ENCODE data around the gene PTPN11. TPM values are rescaled to one million over a fixed set of nuclear protein-coding genes. Genes with fewer than 3 reads are reported as not detected.
A peak's percentile ranks its signal among the peaks of the same experiment; 100 is the strongest.

Gene PTPN11
- total RNA-seq, 2 donors from 2014 or later, result 95.0 to 119 TPM

DNA sequence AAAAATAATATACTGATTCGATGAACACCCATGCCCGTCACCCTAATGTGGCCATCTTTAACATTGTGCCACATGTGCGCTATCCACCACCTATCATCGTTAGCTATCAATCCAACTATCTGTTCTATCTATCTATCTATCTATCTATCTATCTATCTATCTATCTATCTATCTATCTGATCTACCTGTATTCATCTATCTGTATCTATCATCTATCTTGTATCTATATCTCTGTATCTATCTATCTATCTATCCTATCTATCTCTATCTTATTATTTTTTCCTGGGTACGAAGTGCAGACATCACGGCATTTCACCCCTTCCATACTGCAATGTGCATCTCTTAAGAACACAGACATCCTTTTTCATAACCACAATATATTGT is 106.7 kb downstream of the PTPN11 start:
- H3K4me3 Mint-ChIP-seq, result no peak overlapping the region
- no peaks in the 10 kb centered on the region for H3K9me3 Mint-ChIP-seq
- no peaks in the 10 kb centered on the region for H3K4me1 Mint-ChIP-seq
- no peak for ATAC-seq (replicated peaks)
- H3K36me3 Mint-ChIP-seq (ENCODE audit: low read depth), result no peaks in the 10 kb centered on the region
- no peaks in the 10 kb centered on the region for H3K27me3 Mint-ChIP-seq
- H3K27ac Mint-ChIP-seq, result no peak overlapping the region

DNA sequence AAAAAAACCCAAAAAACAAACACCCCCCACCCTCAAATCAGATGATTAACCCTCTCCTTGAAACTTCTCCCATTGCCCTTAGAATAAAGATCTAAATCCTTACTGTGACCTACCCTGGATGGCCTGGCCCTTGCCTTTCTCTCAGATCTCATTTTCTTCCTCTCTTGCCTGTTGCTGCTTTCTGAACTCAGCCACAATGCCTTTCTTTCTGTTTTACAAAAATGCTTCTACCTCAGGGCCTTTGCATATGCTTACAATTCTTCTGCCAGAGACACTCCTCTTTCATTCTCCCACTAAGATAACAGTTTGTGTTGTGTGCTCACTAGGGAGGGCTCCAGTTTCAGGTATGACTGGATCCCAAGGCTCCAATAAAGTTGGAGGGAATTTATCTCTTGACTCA is 108.3 kb downstream of the PTPN11 start:
- Mint-ChIP-seq H3K36me3 (ENCODE audit: low read depth) (no peaks in the 10 kb centered on the region), H3K9me3 (no peaks in the 10 kb centered on the region), H3K4me3 (no peak overlapping the region), H3K27ac (no peak overlapping the region), H3K27me3 (no peaks in the 10 kb centered on the region), H3K4me1 (no peaks in the 10 kb centered on the region)
- ATAC-seq (replicated peaks), result no peak

DNA sequence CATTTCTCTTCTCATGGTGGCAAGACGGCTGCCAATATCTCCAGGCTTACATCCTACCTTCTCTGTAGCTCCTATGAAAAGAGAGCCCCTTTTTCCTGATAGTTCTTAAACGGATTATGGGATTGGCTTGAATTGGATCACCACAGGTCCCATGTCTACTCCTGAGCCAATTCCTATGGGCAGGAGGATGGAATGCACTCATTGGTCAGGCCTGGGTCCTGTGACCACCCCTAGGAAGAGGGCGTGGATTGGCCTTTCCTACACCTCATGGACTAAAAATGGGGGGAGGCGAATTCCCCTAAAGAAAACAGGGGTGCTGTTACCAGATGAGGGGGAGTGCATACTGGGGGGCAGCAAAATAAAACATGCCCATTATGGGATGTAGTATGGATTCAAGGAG is 108.8 kb downstream of the PTPN11 start:
- Mint-ChIP-seq H3K36me3 (ENCODE audit: low read depth) (no peaks in the 10 kb centered on the region), H3K27me3 (no peaks in the 10 kb centered on the region), H3K4me3 (no peak overlapping the region), H3K4me1 (no peaks in the 10 kb centered on the region), H3K9me3 (no peaks in the 10 kb centered on the region), H3K27ac (no peak overlapping the region)
- ATAC-seq (replicated peaks), result no peak

DNA sequence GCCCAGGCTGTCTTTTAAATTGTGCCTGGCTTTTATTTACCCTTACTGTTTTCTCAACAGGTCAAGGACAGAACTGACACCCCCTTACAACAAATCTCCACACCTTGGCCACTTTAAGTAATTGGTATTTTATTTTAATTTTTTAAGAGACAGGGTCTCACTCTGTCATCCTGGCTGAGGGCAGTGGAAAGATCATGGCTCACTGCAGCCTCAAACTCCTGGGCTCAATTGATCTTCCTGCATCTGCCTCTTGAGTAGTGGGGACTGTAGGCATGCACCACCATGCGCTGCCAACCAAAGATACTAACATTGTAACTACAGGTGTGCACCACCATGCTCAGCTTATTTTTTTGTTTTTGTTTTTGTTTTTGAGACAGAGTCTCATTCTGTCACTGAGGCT is 109.8 kb downstream of the PTPN11 start:
- Mint-ChIP-seq H3K9me3 (no peaks in the 10 kb centered on the region), H3K27me3 (no peaks in the 10 kb centered on the region), H3K4me1 (no peaks in the 10 kb centered on the region), H3K36me3 (ENCODE audit: low read depth) (no peaks in the 10 kb centered on the region), H3K27ac (no peak overlapping the region), H3K4me3 (no peak overlapping the region)
- no peak for ATAC-seq (replicated peaks)

DNA sequence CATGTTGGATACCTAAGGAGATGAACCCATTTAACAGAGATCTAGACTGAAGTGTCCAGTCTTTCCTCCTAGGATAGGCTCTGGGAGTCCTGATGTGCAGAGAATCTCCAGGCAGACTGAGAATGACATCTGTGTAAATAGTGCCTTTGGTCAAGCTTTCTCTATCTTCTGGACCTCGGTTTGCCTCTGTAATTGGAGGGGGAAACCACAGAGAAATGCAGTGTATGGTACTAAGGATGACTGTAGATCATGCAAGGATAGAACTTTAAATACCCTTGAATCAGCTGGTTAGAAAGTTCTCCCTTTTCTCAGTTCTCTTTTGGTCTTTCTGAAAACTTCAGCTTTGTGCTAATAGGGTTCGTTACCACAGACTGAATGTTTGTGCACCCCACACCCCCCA is 112.2 kb downstream of the PTPN11 start:
- no peak for ATAC-seq (replicated peaks)
- no peaks in the 10 kb centered on the region for H3K4me1 Mint-ChIP-seq
- no peaks in the 10 kb centered on the region for H3K9me3 Mint-ChIP-seq
- H3K27ac Mint-ChIP-seq, result no peak overlapping the region
- peaks cover 7% of the 10 kb centered on the region for H3K27me3 Mint-ChIP-seq
- no peak overlapping the region for H3K4me3 Mint-ChIP-seq
- no peaks in the 10 kb centered on the region for H3K36me3 Mint-ChIP-seq (ENCODE audit: low read depth)

DNA sequence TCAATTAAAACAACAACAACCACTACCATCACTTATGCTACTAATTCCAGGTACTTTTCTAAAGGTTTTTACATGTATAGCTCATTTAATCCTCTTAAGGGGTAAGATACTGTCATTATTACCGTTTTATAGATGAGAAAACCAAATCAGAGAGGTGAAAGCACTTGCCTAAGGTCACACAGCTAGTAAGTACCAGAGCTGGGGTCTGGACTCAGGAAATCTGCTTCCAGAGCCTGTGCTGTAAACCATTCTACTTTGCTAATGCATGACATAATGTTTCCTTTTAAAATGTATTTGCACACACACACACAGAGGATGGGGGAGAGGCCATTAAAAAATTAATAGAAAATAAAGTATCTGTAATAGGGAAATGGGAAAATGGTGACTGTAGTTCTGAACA is 113.4 kb downstream of the PTPN11 start:
- peaks cover 7% of the 10 kb centered on the region for H3K27me3 Mint-ChIP-seq
- no peaks in the 10 kb centered on the region for H3K4me1 Mint-ChIP-seq
- no peaks in the 10 kb centered on the region for H3K36me3 Mint-ChIP-seq (ENCODE audit: low read depth)
- H3K27ac Mint-ChIP-seq, result no peak overlapping the region
- H3K4me3 Mint-ChIP-seq, result no peak overlapping the region
- H3K9me3 Mint-ChIP-seq, result no peaks in the 10 kb centered on the region
- ATAC-seq (replicated peaks), result no peak

DNA sequence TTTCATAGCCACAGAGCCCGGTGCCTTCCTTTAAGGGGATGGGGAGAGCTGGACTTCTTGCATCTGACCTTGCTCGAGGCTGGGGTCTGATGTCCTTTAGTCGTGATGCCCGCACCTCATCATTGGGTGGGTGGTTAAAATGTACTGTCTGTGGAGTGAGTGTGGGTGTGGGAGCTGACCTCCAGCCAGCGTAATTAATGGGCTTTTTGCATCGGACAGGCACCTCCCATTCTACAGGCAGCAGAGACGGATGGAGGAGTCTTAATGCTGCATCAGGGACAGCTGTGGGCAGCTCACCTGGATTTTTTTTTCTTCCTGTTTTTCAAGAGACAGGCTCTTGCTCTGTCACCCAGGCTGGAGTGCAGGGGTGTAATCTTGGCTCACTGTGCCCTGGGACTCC is 114.8 kb downstream of the PTPN11 start:
- Mint-ChIP-seq H3K27me3 (peaks cover 7% of the 10 kb centered on the region), H3K36me3 (ENCODE audit: low read depth) (no peaks in the 10 kb centered on the region), H3K4me3 (no peak overlapping the region), H3K27ac (no peak overlapping the region), H3K9me3 (no peaks in the 10 kb centered on the region), H3K4me1 (no peaks in the 10 kb centered on the region)
- no peak for ATAC-seq (replicated peaks)

DNA sequence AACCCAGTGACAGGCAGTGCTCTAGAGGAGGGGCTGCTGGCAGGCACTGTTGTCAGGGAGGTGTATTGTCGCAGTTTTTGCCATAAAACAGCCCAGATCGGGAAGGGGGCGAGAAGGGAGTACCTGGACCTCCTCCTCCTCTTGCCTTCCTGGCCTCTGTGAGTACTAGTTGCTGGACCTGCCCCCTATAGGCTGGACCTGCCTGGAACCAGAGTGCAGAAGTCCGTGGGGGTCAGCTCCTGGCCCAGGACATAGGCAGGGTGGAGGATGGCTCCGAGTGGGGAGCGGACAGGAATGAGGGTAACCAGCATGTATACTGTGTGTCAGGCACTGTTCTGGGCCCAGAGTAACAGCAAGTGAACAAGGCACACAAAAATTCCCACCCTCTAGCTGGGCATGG is 116.3 kb downstream of the PTPN11 start:
- Mint-ChIP-seq H3K4me3 (no peak overlapping the region), H3K27ac (peak overlapping the region; percentile 37), H3K36me3 (ENCODE audit: low read depth) (no peaks in the 10 kb centered on the region)

DNA sequence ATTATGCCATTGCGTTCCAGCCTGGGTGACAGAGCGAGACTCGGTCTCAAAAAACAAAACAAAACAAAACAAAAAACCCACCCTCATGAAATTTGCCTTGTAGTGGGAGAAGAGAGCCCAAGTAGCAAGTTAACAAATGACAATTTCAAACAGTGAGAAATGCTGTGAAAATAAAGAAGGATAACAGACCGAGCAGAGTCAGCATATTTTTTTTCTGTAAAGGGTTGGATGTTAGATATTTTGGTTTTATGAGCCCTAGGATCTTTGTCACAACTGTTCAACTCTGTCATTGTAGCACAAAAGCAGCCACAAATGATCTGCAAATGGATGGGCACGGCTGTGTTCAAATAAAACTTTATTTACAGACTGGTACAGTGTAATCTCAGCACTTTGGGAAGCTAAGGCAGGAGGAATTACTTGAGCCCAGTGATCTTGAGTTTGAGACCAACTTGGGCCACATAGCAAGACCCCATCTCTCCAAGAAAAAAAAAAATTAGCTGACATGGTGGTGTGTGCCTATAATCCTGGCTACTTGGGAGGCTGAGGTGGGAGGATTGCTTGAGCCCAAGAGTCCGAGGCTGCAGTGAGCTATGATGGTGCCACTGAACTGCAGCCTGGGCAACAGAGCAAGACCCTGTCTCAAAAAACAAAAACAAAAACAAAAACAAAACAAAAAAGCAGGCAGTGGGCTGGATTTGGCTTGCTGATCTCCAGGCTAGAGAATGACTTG is 117.1 kb downstream of the PTPN11 start:
- no peaks in the 10 kb centered on the region for H3K9me3 Mint-ChIP-seq
- peaks cover 7% of the 10 kb centered on the region for H3K27me3 Mint-ChIP-seq
- no peak overlapping the region for H3K4me3 Mint-ChIP-seq
- no peak overlapping the region for H3K27ac Mint-ChIP-seq
- H3K36me3 Mint-ChIP-seq (ENCODE audit: low read depth), result no peaks in the 10 kb centered on the region
- ATAC-seq (replicated peaks), result no peak
- no peaks in the 10 kb centered on the region for H3K4me1 Mint-ChIP-seq

More for the DNA sequence above, 116.3 kb downstream of the PTPN11 start:
- H3K9me3 Mint-ChIP-seq, result no peaks in the 10 kb centered on the region
- peaks cover 7% of the 10 kb centered on the region for H3K27me3 Mint-ChIP-seq
- no peak for ATAC-seq (replicated peaks)
- no peaks in the 10 kb centered on the region for H3K4me1 Mint-ChIP-seq

DNA sequence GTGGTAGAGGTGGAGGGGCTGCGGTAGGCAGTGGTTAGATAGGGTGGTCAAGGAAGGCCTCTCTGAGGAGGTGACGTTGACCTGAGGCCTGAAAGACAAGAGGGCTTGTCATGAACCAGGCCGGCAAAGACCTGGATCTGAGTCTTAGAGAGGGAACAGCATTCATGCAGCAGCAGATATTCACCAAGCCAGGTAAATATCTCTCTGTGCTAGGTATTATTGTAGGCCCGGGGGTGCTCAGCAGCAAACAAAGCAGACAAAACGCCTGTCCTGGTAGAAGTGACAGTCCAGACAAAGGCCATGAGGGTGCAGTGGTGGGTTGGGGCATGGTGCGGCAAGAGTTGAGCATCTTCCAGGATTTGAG is 117.6 kb downstream of the PTPN11 start:
- Mint-ChIP-seq H3K27me3 (peaks cover 8% of the 10 kb centered on the region), H3K4me3 (no peak overlapping the region), H3K27ac (no peak overlapping the region), H3K4me1 (no peaks in the 10 kb centered on the region), H3K9me3 (no peaks in the 10 kb centered on the region), H3K36me3 (ENCODE audit: low read depth) (no peaks in the 10 kb centered on the region)
- no peak for ATAC-seq (replicated peaks)

DNA sequence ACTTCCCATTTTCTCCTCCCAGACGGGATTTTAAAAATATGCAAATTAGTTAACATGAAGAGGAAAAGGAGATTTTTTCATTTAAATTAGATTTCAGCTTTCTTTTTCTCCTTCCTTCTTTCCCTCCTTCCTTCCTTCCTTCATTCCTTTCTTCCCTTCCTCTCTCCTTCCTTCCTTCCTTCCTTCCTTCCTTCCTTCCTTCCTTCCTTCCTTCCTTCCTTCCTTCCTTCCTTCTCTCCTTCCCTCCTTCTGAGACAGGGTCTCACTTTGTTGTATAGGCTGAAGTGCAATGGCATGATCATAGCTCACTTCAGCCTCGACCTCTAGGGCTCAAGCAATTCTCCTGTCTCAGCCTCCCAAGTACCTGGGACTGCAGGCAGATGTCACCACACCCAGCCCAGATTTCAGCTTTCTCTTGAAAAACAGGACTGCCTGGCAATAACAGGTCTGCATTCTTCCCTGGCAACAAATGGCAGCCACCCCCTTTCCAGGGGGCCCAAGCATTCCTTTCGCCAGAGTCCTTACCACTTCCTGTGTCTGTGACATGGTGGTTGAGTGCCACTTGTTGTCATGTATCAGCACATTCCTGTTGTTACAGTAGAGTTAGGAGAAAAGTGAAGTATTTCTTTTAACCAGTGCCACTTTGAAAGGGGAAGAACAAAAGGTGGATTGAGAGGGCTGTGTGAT is 119.1 kb downstream of the PTPN11 start:
- H3K27me3 Mint-ChIP-seq, result peaks cover 12% of the 10 kb centered on the region
- H3K9me3 Mint-ChIP-seq, result no peaks in the 10 kb centered on the region
- no peaks in the 10 kb centered on the region for H3K4me1 Mint-ChIP-seq
- no peak overlapping the region for H3K4me3 Mint-ChIP-seq
- no peak for ATAC-seq (replicated peaks)
- H3K36me3 Mint-ChIP-seq (ENCODE audit: low read depth), result no peaks in the 10 kb centered on the region
- H3K27ac Mint-ChIP-seq, result no peak overlapping the region

DNA sequence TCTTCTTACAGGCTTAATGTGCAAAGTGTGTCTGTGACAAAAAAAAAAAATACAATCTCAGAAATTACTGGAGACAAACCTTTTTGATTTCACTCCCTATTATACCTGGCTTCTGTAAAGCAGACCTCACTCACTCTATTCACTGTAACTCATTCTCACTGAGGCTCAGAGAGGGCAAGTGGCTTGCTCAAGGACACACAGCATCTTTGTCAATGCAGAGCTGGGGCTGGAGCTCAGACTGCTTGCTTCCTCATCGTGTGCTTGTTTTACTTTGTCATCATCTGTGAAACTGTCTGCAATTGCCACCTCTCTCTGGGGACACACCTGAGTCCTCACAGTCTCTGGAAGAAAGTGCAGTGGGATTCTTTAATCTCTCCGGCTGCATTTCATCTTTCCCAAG is 120.0 kb downstream of the PTPN11 start:
- Mint-ChIP-seq H3K4me3 (no peak overlapping the region), H3K36me3 (ENCODE audit: low read depth) (no peaks in the 10 kb centered on the region), H3K9me3 (no peaks in the 10 kb centered on the region), H3K27ac (no peak overlapping the region), H3K4me1 (no peaks in the 10 kb centered on the region), H3K27me3 (peaks cover 14% of the 10 kb centered on the region)
- no peak for ATAC-seq (replicated peaks)

DNA sequence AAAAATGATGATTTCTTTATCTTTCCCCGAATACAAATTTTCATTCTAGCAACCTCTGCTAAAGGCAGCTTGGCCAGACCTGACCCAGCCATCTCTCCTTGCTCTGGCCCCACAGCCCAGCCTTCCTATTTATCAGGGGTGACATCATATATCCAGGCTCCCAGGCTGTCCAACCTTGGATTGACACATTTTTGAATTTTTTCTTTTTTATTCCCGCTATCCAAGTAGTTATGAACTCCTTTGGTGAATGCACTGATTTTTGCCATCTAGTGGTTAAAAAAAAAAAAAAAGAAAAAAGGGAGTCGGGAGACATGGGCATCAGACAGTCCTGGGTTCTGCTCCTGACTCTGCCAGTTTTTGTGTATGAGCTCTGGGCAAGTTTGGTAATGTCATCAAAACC is 120.5 kb downstream of the PTPN11 start:
- Mint-ChIP-seq H3K27me3 (peaks cover 16% of the 10 kb centered on the region), H3K9me3 (no peaks in the 10 kb centered on the region), H3K36me3 (ENCODE audit: low read depth) (no peaks in the 10 kb centered on the region), H3K4me3 (no peak overlapping the region), H3K4me1 (no peaks in the 10 kb centered on the region), H3K27ac (no peak overlapping the region)
- no peak for ATAC-seq (replicated peaks)

DNA sequence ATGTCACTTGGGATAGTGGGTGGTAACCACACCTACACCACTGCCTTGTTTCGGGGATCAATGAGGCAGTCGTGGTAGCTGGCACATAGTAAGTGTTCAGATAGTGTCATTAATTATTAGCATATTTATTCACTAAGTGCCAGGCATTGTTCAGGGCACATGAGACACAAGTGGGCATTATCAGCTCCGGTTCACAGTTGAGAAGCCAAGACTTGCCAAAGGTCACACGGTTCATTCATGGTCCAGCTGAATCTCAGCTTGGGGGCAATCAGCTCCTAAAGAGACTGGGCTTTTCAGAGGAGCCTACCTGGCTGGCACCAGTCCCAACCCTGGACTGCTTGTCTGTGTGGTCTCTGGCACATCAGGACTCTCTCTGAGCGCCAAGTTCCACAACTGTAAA is 121.3 kb downstream of the PTPN11 start:
- ATAC-seq (replicated peaks), result no peak
- Mint-ChIP-seq H3K36me3 (ENCODE audit: low read depth) (no peaks in the 10 kb centered on the region), H3K4me1 (no peaks in the 10 kb centered on the region), H3K27ac (no peak overlapping the region), H3K4me3 (no peak overlapping the region), H3K27me3 (peaks cover 10% of the 10 kb centered on the region), H3K9me3 (no peaks in the 10 kb centered on the region)

DNA sequence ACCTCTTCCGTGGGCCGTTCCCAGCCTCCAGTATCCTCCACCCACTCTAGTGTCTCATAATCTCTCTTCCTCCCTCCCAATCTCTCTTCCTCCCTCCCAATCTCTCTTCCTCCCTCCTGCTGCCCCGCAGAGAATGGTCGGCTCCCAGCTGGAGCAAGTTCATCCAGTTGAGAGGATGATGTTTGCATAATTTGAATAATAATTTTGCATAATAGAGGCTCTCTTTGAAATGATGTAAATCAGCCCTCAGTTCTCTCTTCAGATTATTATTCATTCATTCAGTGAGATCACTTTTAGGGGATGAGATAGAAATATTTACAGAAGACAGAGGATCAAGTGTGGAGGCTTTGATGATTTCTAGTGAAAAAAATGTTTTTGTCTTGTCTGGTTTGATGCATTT is 125.0 kb downstream of the PTPN11 start:
- Mint-ChIP-seq H3K4me3 (no peak overlapping the region), H3K9me3 (no peaks in the 10 kb centered on the region), H3K27ac (no peak overlapping the region), H3K27me3 (peaks cover 10% of the 10 kb centered on the region), H3K4me1 (no peaks in the 10 kb centered on the region), H3K36me3 (ENCODE audit: low read depth) (no peaks in the 10 kb centered on the region)
- ATAC-seq (replicated peaks), result no peak
